HG02885 (cell line): Measurements from ENCODE around the gene RNF181.
A peak's percentile ranks its signal among the peaks of the same experiment; 100 is the strongest.
"Not testable (repeated sequence)": the region's sequence is repeated elsewhere in the genome, so short reads cannot be mapped to it uniquely, and the experiment has no call there.

Experiments
- ATAC-seq: cut with Tn5 transposase; IDR thresholded peaks from one replicate; pipeline ENCODE4 v1.9.1; 2021; ENCODE audit warnings: mild to moderate bottlenecking; ENCODE audit not compliant: unreplicated experiment, poor library complexity

The RNF181 gene

GRCh38 chr2:85575739-85576138, 19.8 kb upstream of the RNF181 start:
- ATAC-seq, result no peak

- no peak for ATAC-seq
Observed at GRCh38 chr2:85577063-85577385, 18.5 kb upstream of the RNF181 start.

GRCh38 chr2:85577386-85578242, 17.9 kb upstream of the RNF181 start, which contains the start of gene VAMP8:
TSS of gene VAMP8 (plus strand) at chr2:85577586. CDS start at chr2:85577647, 61 bp downstream.
- ATAC-seq, result peak; percentile 74

GRCh38 chr2:85578243-85579180, 17.0 kb upstream of the RNF181 start:
- ATAC-seq, result peak; percentile 49

GRCh38 chr2:85579266-85579935, 16.1 kb upstream of the RNF181 start:
- no peak for ATAC-seq

- no peak for ATAC-seq
Observed at GRCh38 chr2:85580206-85580605, 15.3 kb upstream of the RNF181 start.

- no peak for ATAC-seq
Observed at GRCh38 chr2:85582492-85582891, 13.1 kb upstream of the RNF181 start.

GRCh38 chr2:85583667-85584353, 11.7 kb upstream of the RNF181 start:
- peak; percentile 65 for ATAC-seq

GRCh38 chr2:85584354-85584856, 11.1 kb upstream of the RNF181 start, which contains the start of gene VAMP5:
TSS of gene VAMP5 (plus strand) at chr2:85584431. CDS start at chr2:85584491, 60 bp downstream.
- peak; percentile 30 for ATAC-seq

- peak; percentile 37 for ATAC-seq
Observed at GRCh38 chr2:85584857-85585780, 10.4 kb upstream of the RNF181 start.

GRCh38 chr2:85585781-85586105, 9.8 kb upstream of the RNF181 start:
- no peak for ATAC-seq

- no peak for ATAC-seq
Observed at GRCh38 chr2:85588236-85588635, 7.3 kb upstream of the RNF181 start.

- ATAC-seq, result no peak
Observed at GRCh38 chr2:85588645-85589044, 6.9 kb upstream of the RNF181 start.

GRCh38 chr2:85589181-85589580, 6.4 kb upstream of the RNF181 start:
- ATAC-seq, result no peak

- no peak for ATAC-seq
Observed at GRCh38 chr2:85589982-85590791, 5.4 kb upstream of the RNF181 start.

- no peak for ATAC-seq
Observed at GRCh38 chr2:85590950-85591349, 4.6 kb upstream of the RNF181 start.

GRCh38 chr2:85591563-85591962, 4.0 kb upstream of the RNF181 start:
- ATAC-seq, result no peak

GRCh38 chr2:85592299-85592698, 3.2 kb upstream of the RNF181 start:
- ATAC-seq, result not testable (repeated sequence)
